Stromal cell of bone marrow (primary cell): Measurements from ENCODE around the gene SPTBN5.
A peak's percentile ranks its signal among the peaks of the same experiment; 100 is the strongest.
"Not testable (repeated sequence)": the region's sequence is repeated elsewhere in the genome, so short reads cannot be mapped to it uniquely, and the experiment has no call there.

Source experiments
- DNase-seq: peaks from one replicate; pipeline ENCODE4 v3.0.0-alpha.2; 2012; ENCODE audit warnings: low read depth

Gene SPTBN5

GRCh38 chr15:41843571-41843970, 50.3 kb downstream of the SPTBN5 start:
- no peak for DNase-seq

DNA sequence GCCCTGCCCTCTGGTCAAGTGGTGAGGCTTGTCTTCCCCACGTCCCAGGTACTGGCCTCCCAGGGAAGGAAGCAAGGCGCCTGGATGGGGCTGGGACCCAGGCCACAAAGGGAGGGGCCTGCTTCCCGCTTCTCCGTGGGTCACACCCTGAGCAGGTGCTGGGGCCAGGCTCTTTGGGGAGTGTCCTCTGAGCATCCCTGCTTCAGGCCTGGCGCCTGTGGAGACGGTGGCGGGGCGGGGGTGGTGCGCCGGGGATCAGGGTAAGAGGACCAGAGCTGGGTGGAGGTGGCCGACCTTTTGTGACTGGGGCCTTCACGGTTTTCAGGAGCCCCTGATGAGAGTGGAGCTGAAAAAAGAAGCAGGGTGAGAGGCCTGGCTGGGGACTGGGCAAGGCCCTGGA, 51.6 kb downstream of the SPTBN5 start:
- no peak for DNase-seq

DNA sequence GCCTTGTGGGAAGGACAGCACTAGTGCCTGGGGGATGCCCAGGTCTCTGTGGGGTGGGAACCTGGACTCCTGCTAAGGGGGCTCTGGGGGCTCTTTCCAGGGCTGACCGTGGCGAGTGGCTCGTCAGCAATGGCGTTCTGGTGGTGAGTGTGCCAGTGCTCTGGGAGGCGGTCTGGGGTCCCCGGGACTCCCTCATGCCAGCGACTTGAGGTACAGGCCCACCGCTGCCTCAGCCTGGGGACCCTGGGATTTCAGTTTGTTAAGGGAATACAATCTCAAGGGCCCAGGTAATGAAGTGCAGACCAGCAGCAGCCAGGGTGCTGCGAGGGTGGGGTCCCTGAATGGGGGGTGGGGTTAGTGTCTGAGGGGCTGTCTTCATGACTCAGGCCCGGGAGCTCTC, 52.7 kb downstream of the SPTBN5 start:
- DNase-seq: no peak

- no peak for DNase-seq
Measured at GRCh38 chr15:41840673-41841072, 53.2 kb downstream of the SPTBN5 start.

DNA sequence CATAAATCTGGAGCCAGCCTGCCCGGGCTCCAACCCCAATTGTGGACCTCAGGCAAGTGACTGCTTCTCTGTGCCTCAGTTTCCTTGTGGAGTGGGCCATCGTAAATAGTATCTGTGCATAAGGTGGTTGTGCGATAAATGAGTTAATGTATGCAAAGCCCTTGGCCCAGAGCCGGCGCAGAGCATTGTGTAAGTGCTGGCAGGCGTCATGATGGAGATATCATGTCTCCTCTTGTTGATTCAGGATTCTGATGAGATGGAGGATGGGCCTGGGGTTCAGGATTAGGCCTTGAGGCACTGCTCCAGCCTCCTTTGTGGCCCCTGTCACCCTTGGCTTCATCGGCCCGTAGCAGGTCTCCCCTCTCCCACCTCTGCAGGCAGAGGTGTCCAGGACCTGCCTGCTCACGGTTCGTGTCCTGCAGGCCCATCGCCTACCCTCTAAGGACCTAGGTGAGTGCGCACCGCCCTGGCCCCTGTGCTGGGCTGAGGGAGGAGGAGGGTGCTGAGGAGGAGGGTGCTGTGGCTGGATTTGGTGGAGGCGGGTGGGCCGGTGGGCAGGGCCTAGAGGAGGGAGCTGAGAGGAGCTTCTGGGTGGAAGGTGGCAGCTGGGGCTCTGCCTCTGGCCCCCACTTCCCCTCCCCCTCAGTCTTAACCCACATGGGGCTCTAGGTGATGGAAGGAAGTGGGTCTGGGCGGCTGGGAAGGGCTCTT, 53.9 kb downstream of the SPTBN5 start:
- no peak for DNase-seq

DNA sequence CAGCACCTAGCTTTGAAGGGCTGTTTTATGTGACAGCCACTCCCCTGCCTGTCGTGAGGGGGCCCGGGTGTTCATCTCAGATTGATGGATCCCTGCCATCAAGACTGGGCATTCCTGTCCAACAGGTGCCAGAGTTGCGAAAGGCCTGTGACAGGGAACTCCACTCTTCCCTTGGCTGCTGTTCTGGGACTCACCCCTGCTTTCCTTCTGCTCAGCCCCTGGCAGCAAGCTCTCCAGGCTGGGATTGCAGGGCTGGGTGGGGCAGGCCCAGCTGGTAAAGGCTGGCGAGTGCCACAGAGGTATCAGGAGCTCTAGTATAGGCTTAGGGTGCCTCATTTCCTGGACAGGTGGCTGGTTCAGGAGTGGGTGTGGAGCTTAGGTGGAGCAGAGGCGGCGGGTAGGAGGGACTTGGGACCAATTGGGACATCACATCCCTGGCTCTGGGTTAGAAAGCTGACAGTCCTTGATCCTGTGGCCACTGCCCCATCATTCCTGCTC, 55.4 kb downstream of the SPTBN5 start, which contains the start of gene PLA2G4B:
Gene PLA2G4B, plus strand, starts transcription at position 448 of the 498 bp plus-strand sequence. CDS start 67 bp downstream, outside the sequence.
- DNase-seq: no peak

DNA sequence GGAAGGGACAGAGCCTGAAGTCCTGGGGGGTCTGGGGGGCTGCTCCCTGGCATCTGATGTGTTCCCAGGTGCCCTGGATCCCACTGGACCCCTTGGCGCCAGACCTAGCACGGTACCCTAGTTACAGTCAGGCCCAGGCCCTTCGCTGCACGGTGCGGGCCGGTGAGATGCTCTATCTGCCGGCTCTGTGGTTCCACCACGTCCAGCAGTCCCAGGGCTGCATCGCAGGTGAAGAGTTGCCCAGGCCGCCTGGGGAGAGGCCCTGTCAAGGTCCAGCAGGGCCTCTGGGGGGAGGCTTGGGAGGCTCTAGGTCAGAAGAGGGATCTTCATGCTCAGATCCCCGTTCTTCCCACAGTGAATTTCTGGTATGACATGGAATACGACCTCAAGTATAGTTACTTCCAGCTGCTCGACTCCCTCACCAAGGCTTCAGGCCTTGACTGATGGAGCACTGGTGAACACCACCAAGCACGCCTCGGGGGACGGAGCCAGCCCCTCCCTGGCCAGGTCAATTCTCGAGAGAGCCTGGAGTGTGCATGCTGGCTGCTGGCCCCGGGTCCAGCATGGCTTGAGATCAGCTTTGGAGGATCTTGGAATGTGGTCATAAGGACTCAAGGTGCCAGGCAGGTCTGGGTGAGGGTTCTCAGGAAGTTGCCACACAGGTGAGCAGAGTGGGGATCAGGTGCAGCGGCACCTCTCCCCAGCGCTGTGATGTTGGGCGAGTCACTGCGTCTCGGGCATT, 57.0 kb downstream of the SPTBN5 start:
- no peak for DNase-seq

DNA sequence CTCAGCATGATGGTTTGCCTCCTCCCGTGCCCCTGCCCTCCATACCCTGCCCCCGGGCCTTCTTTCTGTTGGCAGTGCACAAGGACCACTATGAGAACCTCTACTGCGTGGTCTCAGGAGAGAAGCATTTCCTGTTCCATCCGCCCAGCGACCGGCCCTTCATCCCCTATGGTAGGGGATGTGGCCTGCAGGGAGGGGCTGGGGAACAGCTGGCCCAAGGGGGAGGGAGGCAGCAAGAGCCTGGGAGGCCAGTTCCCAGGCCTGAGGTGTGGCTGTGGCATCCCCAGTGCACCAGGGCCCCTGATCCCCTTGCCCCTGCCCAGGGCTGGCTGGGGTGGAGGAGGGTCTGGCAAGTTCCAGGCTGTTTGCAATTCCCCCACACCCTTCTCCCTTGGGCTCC, 57.8 kb downstream of the SPTBN5 start:
- no peak for DNase-seq

DNA sequence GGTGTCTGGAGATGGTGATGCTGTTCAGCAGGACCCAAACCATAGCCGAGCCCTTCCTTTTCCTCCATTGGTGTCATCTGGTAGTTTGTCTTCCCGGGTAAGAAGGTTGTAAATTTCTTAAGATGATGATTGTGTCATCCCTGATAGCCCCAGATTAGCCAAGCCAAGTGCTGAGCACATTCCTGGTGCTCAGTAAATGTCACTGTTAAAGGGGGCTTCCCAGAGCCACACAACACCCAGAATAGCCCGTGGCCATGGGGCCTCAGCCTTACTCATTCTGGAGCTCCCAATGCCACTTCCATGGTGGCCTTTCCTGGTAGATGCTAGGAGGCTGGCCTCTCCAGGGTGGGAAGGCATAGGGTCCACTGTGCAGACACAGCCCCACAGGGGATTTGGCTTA, 59.8 kb downstream of the SPTBN5 start:
- no peak for DNase-seq

DNA sequence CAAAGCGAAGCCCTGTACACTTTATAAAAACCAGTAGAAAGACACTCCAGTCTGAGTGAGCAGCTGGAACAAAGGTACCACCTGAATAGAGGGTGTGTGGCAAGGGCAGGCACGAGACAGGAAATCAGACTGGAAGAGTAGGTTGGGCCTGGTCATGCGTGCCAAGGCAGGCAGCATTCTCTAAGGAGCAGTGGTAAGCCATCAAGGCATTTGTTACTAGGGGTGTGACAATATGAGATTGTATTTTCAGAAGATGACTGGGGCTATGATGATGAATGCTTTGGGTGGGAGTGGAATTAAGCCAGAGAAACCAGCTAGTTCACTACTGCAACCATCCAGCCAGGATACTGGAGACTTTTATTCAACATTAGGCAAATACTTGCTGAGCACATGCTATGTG, 61.0 kb downstream of the SPTBN5 start:
- DNase-seq: no peak

DNA sequence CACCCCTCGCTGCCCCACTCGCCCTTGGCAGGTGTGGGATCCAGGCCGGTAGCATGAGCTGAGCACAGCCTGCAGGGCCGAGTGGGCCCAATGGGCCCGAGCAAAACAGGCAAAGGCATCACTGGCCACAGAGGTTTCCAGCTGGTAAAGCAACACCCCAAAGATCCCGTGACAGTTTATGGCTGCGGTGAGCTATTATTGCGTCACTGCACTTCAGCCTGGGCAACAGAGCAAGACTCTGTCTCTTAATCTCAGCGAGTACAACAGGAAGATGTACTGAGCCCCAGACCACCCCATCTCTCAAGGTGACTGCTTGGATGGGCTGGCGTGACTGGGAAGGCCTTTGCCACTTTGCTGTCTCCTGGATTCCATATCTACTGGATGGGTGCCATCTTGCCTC, 61.6 kb downstream of the SPTBN5 start:
- no peak for DNase-seq

GRCh38 chr15:41831291-41831690, 62.6 kb downstream of the SPTBN5 start:
- not testable (repeated sequence) for DNase-seq

DNA sequence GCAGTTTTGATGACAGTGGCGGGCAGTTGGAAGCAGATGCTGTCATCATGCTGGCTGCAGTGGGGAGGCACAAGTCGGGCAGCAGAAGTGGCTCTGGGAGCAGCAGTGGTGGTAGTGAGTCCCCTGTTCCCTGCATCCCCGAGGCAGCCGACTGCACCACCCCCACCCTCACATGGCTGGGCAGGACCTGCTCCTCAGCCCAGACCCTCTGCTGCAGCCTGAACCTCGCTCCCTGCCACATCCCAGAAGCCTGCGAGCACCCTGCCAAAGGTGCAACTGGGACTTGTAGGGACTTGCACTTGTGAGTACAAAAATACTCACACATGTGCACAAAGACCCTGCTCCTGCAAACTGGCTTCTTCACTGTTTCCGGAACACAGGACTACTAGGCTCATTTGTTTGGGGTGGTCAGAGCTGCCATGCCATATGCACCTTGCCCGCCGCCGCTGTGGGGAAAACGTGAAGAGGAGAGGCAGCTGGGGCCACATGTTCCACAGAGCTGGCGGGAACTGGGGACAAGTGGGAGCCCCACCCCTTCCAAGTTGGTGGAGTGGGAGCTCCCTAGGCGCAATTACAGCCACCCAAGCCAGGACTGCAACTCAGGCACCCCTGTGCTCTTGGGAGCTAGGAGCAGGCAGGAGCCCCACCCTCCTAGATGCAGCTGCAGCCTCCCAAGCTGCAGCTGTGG, 63.8 kb downstream of the SPTBN5 start:
- no peak for DNase-seq

DNA sequence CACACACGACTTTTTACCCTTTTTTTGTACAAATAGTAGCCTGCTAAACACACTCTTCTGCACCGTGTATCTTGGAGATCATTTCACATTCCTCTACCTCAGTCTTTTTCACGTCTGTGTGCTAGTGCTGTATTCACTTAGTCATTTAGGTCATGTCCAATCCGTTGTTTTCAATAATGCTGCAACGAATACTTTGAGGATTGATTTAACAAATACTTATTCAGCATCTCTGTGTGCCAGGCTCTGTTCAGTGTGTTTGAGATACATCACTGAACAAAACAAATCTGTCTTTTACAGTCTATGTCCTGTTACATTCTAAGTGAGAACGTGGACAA, 65.1 kb downstream of the SPTBN5 start:
- DNase-seq: no peak

- peak; percentile 69 for DNase-seq
Measured at GRCh38 chr15:41827880-41828806, 65.7 kb downstream of the SPTBN5 start, which contains the start of gene JMJD7. TSS of gene JMJD7 (plus strand) at chr15:41828092. CDS start at chr15:41828125, 33 bp downstream.

DNA sequence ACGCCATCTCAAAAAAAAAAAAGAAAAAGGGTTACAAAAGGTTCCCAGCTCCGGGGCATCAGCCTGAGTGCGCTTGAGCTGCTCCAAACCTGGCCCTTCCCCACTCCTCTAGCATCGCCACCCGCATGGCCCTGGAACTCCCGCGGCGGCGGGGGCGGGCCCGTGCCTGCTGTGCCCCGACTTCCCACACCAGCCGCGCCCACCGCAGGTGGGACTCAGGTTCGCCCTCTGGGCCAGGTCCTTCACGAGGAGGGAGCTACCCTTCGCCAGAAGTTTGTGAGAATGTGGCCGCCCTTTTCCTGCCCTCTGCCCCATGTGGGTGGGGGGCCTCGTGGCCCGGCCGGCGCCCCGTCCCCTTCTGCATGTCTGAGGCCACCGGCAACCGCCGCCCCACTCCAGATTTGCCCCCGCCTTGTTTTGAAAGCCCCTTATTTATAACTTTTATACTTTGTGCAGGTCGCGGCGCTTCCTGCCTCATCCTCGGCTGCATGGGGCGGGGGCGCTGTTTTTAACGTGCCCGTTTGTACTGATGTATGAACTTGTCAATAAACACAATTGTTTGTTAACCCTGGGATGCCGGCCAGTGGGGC, 66.5 kb downstream of the SPTBN5 start:
- DNase-seq: no peak

DNA sequence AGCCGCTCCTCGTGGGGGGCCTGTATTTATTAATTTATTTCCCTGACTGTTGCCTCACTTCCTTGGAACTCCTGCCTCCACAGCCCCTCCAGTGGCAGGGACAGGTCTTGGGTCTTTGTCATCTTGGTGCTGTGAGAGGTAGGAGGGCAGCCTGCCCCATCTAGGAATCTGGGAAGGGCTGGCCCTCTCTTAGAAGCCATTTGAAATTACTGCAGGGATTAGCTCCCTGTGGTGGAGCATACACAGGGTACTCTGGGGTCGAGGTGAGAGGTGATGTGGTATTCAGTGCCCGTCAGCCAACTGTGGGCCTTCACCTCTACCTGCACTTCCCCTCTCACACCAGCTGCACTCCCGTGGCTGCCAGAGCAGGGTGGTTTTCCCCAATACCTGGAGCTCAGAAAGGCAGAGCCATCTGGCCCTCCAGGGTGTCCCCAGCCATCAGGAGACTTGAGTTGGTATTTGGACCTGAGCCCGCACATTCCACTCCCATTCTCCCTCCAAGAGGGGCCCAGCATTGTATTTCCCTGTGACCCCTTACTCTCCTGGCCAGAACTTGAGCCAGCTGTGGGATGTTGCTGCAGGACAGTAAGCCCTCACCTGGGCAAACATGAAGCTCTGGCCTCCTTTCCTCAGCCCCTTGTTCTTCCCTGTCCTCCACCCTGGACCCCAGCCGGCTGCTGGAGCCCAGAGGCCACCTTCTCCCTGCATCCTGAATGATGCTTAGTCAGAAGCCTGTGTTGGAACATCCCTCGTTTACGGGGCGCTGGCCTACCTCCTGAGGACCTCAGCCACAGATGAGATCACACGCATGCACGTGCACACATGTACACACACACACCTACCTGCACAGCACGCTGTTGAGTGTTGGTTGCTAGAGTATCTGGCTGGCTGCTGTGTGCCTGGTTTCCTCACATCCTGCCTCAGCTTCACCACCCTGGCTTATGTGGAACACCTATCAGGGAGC, 68.0 kb downstream of the SPTBN5 start:
- no peak for DNase-seq

- DNase-seq: no peak
Measured at GRCh38 chr15:41825145-41825544, 68.7 kb downstream of the SPTBN5 start.

- DNase-seq: no peak
Measured at GRCh38 chr15:41824062-41824745, 69.6 kb downstream of the SPTBN5 start.

DNA sequence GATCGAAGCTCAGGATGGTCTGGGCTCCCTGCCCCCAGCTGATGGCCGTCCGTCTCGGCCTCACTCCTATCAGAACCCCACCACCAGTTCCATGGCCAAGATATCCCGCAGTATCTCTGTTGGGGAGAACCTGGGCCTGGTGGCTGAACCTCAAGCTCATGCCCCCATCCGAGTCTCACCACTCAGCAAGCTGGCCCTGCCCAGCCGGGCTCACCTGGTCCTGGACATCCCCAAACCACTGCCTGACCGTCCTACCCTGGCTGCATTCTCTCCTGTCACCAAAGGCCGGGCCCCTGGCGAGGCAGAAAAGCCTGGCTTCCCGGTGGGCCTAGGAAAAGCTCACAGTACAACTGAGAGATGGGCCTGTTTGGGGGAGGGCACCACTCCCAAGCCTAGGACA, 70.4 kb downstream of the SPTBN5 start:
- no peak for DNase-seq
